Thymus (tissue), 11 donors: ENCODE measurements around the gene SLCO4A1. TPM values are rescaled to one million over a fixed set of nuclear protein-coding genes. Genes with fewer than 3 reads are reported as not detected.

ENCODE experiments used
- DNase-seq, 9 donors: peaks; one replicate each; pipeline ENCODE4 v3.0.0-alpha.2; 2013; ENCODE audit warnings: low spot score in 9 of 9, low read depth in 6 of 9, missing footprints in 1 of 9
- H3K27ac ChIP-seq, 2 donors: one replicate each; pipeline ENCODE4 v1.5.1; 2013; ENCODE audit warnings: control low read depth in 1 of 2, low read depth in 1 of 2, low read length in 1 of 2, mild to moderate bottlenecking in 1 of 2, moderate library complexity in 1 of 2
- H3K27me3 ChIP-seq, 2 donors: one replicate each; pipeline ENCODE4 v1.5.1; 2013; ENCODE audit warnings: low read length in 1 of 2; ENCODE audit not compliant: control insufficient read depth in 2 of 2, insufficient read depth in 1 of 2
- H3K36me3 ChIP-seq, 2 donors: one replicate each; pipeline ENCODE4 v1.5.1; 2013; ENCODE audit warnings: low read length in 1 of 2, mild to moderate bottlenecking in 1 of 2, moderate library complexity in 1 of 2; ENCODE audit not compliant: control insufficient read depth in 2 of 2, insufficient read depth in 2 of 2
- H3K4me1 ChIP-seq, 2 donors: one replicate each; pipeline ENCODE4 v1.5.1; 2013; ENCODE audit warnings: low read length in 2 of 2; ENCODE audit not compliant: control insufficient read depth in 2 of 2, insufficient read depth in 2 of 2
- H3K4me3 ChIP-seq, 2 donors: one replicate each; pipeline ENCODE4 v1.5.1; 2013; ENCODE audit warnings: low read length in 2 of 2, control low read depth in 1 of 2, mild to moderate bottlenecking in 1 of 2
- H3K9me3 ChIP-seq, 2 donors: one replicate each; pipeline ENCODE4 v1.5.1; 2013; ENCODE audit warnings: low read length in 1 of 2, mild to moderate bottlenecking in 1 of 2; ENCODE audit not compliant: control insufficient read depth in 2 of 2, insufficient read depth in 1 of 2
- WGBS: extraction: QIAGEN DNeasy Blood & Tissue Kit; methylation state at CpG from one replicate; pipeline ENCODE4 v1.1.7; 2013; 5-methylcytosine and 5-hydroxymethylcytosine counted together
- polyA plus RNA-seq: library from polyadenylated mRNA; stranded (reverse); fragments of 200-250 nt; gene quantifications from one replicate; pipeline ENCODE4 v1.2.3, GENCODE V29; 2013
- total RNA-seq: library from RNA; stranded (reverse); fragments of 120-200 nt; gene quantifications from one replicate; pipeline ENCODE4 v1.2.4, GENCODE V29; 2013
- donor health status: healthy.

The SLCO4A1 gene
- total and polyA plus RNA-seq, 2 donors, result 3.4 to 13.4 TPM

- no peak overlapping the region for H3K27ac ChIP-seq
- 61% methylated on average over 30 of the region's 30 CpGs for WGBS
- no peak overlapping the region for H3K4me3 ChIP-seq
- H3K36me3 ChIP-seq, result no peaks in the 10 kb centered on the region
- peaks cover 5 to 15% of the 10 kb centered on the region in 2 donors for H3K27me3 ChIP-seq
- H3K4me1 ChIP-seq, result peaks cover 0 to 19% of the 10 kb centered on the region in 2 donors
- DNase-seq, result peak in 1 of 9 donors; percentile 65
- peaks cover 0 to 10% of the 10 kb centered on the region in 2 donors for H3K9me3 ChIP-seq
Measured at GRCh38 chr20:62716198-62716940, 74.1 kb downstream of the SLCO4A1 start.

GRCh38 chr20:62716941-62717310 lies 74.6 kb downstream of the SLCO4A1 start:
- no peak overlapping the region for H3K27ac ChIP-seq
- no peaks in the 10 kb centered on the region for H3K36me3 ChIP-seq
- DNase-seq, result no peak
- 98% methylated on average over 11 of the region's 11 CpGs for WGBS
- no peak overlapping the region for H3K4me3 ChIP-seq
- H3K4me1 ChIP-seq, result peaks cover 0 to 19% of the 10 kb centered on the region in 2 donors
- H3K9me3 ChIP-seq, result peaks cover 2 to 13% of the 10 kb centered on the region in 2 donors
- peaks cover 0 to 10% of the 10 kb centered on the region in 2 donors for H3K27me3 ChIP-seq

GRCh38 chr20:62717933-62718332 lies 75.6 kb downstream of the SLCO4A1 start:
- Histone ChIP-seq H3K9me3 (peaks cover 2 to 13% of the 10 kb centered on the region in 2 donors), H3K27ac (no peak overlapping the region), H3K27me3 (peaks cover 0 to 7% of the 10 kb centered on the region in 2 donors), H3K4me3 (no peak overlapping the region), H3K36me3 (no peaks in the 10 kb centered on the region), H3K4me1 (peaks cover 0 to 19% of the 10 kb centered on the region in 2 donors)
- 83% methylated on average over 18 of the region's 18 CpGs for WGBS
- DNase-seq, result no peak

GRCh38 chr20:62718546-62718945 lies 76.2 kb downstream of the SLCO4A1 start:
- DNase-seq, result no peak
- Histone ChIP-seq H3K4me1 (peaks cover 0 to 20% of the 10 kb centered on the region in 2 donors), H3K9me3 (peaks cover 2 to 13% of the 10 kb centered on the region in 2 donors), H3K4me3 (no peak overlapping the region), H3K27ac (no peak overlapping the region), H3K27me3 (peaks cover 0 to 4% of the 10 kb centered on the region in 2 donors), H3K36me3 (no peaks in the 10 kb centered on the region)
- 79% methylated on average over 12 of the region's 12 CpGs for WGBS

- peaks cover 0 to 23% of the 10 kb centered on the region in 2 donors for H3K4me1 ChIP-seq
- H3K9me3 ChIP-seq, result peaks cover 2 to 13% of the 10 kb centered on the region in 2 donors
- no peak for DNase-seq
- H3K36me3 ChIP-seq, result no peaks in the 10 kb centered on the region
- H3K4me3 ChIP-seq, result no peak overlapping the region
- 94% methylated on average over 12 of the region's 12 CpGs for WGBS
- H3K27me3 ChIP-seq, result peaks cover 0 to 10% of the 10 kb centered on the region in 2 donors
- no peak overlapping the region for H3K27ac ChIP-seq
Measured at GRCh38 chr20:62719250-62719935, 77.1 kb downstream of the SLCO4A1 start.

Other genes starting within 250 kb of the SLCO4A1 start
- 2.0 TPM for gene CABLES2, start 235.2 kb upstream of the SLCO4A1 start, total RNA-seq
- 3.5 TPM for gene CABLES2, start 235.2 kb upstream of the SLCO4A1 start, polyA plus RNA-seq
- gene RBBP8NL, start 215.0 kb upstream of the SLCO4A1 start, total RNA-seq, result 0.33 TPM
- gene RBBP8NL, start 215.0 kb upstream of the SLCO4A1 start, polyA plus RNA-seq, result 0.64 TPM
- gene GATA5, start 166.5 kb upstream of the SLCO4A1 start, total RNA-seq, result 0.05 TPM
- 0.07 TPM for gene GATA5, start 166.5 kb upstream of the SLCO4A1 start, polyA plus RNA-seq
- gene NTSR1, start 66.3 kb downstream of the SLCO4A1 start, total RNA-seq, result 0.09 TPM
- 0.14 TPM for gene NTSR1, start 66.3 kb downstream of the SLCO4A1 start, polyA plus RNA-seq
- 10.8 TPM for gene MRGBP, start 154.0 kb downstream of the SLCO4A1 start, total RNA-seq
- 14.4 TPM for gene MRGBP, start 154.0 kb downstream of the SLCO4A1 start, polyA plus RNA-seq
- gene OGFR, start 162.3 kb downstream of the SLCO4A1 start, total RNA-seq, result 35.9 TPM
- 90.4 TPM for gene OGFR, start 162.3 kb downstream of the SLCO4A1 start, polyA plus RNA-seq
- 4.1 TPM for gene COL9A3, start 174.5 kb downstream of the SLCO4A1 start, total RNA-seq
- gene COL9A3, start 174.5 kb downstream of the SLCO4A1 start, polyA plus RNA-seq, result 7.0 TPM
- gene TCFL5, start 219.3 kb downstream of the SLCO4A1 start, total RNA-seq, result 13.0 TPM
- 10.9 TPM for gene TCFL5, start 219.3 kb downstream of the SLCO4A1 start, polyA plus RNA-seq